HG02588 (cell line): ENCODE measurements around the gene COP1.
"Not testable (repeated sequence)": the region's sequence is repeated elsewhere in the genome, so short reads cannot be mapped to it uniquely, and the experiment has no call there.

Source experiments
- ATAC-seq: cut with Tn5 transposase; IDR thresholded peaks from one replicate; pipeline ENCODE4 v1.9.1; 2021; ENCODE audit warnings: mild to moderate bottlenecking, moderate library complexity; ENCODE audit not compliant: unreplicated experiment

Gene COP1

DNA sequence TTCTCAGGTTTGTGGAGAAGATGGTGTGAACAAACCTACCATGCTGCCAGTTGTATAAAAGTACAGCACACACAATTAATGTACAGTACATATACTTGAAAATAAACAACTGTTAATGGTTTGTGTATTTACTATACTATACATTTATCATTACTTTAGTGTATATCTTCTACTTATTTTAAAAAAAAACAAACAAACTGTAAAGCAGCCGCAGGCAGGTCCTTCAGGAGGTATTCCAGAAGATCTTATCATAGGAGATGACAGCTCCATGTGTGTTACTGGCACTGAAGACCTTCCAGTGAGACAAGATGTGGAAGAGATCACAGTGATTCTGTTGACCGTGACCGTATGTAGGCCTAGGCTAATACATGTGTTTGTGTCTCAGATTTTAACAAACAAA lies 155.7 kb downstream of the COP1 start:
- no peak for ATAC-seq

DNA sequence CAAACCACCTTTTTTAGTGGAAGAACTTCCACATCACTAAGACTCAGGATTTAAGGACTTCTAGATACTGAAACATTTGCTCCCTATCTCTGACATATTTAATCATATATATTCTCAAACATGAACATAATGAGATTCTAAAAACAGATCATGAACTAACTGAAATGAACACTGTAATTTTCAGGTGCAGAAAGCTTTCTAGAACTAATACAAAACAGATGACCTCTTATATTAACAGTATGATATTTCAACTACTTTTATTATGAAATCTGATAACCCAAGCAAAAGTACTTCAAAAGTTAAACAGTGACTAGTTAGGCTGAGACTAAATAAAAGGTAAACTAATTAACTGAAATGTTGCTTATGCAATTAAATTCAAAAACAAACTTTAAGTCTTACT lies 157.5 kb downstream of the COP1 start:
- no peak for ATAC-seq

DNA sequence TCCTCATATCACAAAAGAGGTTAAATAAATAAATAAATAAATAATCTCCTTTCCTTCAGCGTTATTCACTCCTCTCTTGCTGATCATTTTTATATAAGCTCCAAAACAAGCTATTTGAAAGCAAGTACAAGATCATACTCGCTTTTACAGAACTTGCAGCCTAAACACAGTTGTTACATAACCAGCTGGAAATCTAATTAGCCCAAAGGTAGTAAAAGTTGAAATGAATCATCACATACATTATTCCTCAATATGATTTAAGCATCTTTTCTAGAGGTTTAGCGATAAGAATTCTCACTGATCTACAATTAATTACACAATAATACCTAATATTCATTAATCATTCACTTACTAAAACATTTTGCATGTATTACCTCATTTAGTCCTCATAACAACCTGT lies 160.2 kb downstream of the COP1 start:
- ATAC-seq: no peak

DNA sequence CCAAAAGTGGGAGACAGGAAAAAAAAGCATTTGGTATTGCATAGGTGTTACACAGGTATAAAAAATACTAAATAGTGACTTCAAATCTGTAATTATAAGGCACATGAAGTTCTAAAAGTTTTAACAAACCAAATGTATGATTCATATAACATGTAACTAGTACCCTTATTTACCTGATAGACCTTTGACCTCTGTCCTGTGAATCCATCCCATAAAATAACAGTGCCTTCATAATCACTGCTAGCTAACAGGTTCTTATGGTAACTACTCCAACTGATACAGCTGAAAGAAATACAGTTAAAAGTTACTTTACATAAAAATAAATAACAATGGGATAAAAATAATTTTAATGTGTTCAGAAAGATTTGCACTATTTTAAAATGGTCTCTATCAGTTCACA lies 163.5 kb downstream of the COP1 start:
- ATAC-seq: no peak

DNA sequence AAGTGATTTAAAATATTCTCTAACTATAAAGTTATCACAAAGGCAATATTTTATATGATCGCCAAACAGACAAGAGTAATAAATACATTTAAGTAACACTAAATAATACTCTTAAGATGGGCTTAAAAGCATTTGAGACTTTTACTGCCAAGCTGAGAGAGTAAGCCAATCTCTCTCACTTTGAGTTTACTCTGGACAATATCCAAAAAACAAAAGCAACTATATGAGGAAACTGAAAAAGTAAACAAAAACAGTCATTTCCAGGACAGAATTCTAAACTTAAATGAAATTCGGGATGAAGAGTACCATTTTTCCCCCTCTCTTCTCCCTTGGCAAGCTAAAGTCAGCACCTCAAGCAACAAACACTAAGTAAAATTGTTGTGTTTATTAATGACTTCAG lies 173.2 kb downstream of the COP1 start:
- ATAC-seq: no peak

DNA sequence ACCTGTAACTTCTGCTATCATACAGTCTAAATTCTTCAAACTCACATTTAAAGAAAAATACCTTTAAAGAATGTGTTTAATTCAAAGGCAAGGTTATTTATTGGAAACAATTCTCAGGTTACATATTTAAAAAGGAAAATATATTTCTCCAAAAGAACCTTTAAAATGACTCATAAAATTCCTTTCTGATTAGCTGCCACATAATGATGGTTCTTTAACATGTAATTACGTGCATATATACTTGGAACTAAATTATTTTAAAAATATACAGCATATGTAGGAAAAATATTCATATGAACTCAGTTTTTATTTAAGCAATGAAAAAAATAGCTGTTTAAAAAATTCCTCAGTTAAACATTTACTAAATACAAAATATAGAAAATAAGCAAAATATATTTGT lies 173.6 kb downstream of the COP1 start:
- no peak for ATAC-seq

DNA sequence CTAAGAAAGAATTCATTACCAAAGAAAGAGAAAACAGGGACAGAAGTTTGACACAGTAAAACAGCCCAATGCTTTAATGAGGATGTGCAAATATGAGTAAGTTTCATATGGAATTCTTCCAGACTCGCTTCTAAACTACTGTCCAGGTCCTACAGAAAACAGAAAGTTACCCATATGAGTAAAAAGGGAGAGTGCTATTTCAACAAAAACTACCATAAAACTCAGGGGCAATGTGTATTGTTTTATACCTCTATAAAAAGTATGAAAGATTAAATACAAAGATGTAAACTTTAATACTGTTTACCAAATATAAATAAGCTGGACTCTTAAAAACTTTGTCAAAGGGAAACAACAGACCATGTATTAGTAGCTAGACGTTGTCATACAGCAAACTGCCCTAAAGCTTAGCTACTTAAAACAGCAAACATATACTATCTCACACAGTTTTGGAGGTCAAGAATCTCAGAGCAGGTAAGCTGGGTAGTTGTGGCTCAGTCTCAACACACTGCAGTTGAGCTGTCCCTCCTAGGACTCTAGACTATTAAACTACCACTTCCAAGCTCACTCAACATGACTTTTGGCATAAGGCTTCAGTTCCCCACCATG lies 174.9 kb downstream of the COP1 start:
- ATAC-seq: no peak

DNA sequence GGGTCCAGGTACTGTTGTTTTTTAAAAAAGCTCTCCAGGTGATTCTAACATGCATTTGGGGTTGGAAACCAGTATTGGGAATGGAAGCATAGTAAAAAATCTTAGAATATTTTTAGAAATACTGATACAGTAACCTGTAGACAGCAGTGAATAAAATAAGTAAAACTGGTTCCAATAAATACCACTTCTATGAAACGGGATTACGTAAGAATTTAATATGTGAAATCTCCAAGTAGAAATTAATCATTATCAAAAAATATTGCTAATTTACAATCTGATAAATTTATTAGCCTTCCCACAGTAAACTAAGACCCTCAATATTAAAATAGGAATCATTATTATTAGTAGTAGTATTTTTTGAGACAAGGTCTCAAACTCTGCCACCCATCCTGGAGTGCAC lies 177.5 kb downstream of the COP1 start:
- no peak for ATAC-seq

DNA sequence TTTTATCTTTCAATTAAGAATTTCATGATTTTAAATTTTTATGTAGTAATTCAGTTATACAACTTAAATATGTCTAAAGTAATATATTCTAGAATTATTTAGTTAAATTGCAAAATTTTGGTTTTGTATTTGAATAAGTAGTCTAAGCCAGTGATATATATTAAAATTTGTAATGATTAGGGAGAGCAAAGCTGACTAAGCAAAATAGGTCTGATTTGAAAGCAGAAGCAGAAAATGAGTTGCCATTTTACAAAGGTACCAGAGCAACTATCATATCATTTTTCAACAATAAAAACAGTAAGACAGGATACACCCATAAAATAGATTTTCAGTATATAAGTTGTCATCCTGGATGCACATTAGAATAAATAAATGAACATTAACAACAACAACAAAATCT lies 177.9 kb downstream of the COP1 start:
- ATAC-seq: no peak

DNA sequence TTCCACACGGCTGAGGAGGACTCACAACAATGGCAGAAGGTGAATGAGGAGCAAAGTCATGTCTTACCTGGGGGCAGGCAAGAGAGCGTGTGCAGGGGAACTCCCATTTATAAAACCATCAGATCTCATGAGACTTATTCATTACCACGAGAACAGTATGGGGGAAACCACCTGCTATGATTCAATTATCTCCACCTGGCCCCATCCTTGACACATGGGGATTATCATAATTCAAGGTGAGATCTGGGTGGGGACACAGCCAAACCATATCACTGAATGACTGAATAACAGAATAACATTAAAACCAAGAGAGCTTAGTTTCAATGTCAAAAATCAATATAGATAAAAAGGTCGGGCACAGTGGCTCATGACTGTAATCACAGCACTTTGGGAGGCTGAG lies 179.2 kb downstream of the COP1 start:
- not testable (repeated sequence) for ATAC-seq

DNA sequence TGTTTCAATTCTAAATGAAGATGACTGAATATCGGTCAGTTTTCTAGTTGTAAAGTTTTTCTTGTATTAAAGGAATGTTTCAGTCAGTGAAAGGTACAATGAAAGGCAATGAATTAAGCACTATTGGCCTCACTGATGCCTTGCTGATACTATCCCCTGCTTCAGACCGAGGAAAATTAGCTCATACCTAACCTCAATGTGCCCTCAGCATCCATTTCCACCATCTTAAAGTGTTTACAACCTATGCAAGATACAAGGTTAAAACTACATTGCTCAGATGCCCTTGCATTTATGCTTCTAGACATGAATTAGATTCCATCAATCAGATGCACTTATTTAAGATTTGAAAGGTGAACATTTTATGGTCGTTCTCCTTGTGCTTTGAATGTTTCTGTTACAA lies 184.5 kb downstream of the COP1 start:
- ATAC-seq: no peak

DNA sequence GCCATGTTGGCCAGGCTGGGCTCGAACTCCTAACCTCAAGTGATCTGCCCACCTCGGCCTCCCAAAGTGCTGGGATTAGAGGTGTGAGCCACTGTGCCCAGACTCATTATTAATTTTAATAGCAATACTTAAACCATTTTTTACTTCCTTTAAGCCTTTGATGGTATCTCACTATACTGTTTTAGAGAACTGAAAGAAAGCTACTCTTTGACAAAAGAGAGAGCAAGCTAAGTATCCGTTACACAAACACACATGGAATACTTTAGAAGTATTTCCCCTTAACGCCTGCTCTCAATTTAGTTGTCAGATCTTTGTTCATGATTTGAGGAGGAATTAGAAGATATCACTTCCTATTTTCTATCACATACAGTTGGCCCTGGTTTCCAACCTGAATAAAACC lies 189.4 kb downstream of the COP1 start:
- no peak for ATAC-seq

DNA sequence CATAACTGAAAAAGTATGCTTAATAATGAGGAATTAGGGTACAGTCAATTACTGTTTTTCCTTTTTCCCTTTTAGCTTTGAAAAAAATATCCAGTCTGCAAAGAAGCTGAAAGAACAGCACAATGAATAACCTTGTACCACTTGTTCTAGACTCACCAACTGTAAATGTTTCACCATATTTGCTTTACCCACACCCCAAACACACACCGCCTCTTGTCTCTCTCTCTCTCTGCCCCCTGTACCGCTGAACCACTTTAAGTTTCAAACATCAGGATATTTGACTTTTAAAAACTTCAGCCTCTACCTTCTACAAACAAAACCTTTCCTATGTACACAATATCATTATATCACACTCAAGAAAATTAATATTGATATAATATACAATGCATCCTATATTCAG lies 197.1 kb downstream of the COP1 start:
- no peak for ATAC-seq

DNA sequence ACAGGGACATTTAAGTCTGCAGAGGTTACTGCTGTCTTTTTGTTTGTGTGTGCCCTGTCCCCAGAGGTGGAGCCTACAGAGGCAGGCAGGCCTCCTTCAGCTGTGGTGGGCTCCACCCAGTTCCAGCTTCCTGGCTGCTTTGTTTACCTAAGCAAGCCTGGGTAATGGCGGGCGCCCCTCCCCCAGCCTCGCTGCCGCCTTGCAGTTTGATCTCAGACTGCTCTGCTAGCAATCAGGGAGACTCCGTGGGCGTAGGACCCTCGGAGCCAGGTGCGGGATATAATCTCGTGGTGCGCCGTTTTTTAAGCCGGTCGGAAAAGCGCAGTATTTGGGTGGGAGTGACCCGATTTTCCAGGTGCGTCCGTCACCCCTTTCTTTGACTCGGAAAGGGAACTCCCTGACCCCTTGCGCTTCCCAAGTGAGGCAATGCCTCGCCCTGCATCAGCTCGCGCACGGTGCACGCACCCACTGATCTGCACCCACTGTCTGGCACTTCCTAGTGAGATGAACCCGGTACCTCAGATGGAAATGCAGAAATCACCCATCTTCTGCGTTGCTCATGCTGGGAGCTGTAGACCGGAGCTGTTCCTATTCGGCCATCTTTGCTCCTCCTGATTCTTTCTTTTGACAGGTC lies 199.2 kb downstream of the COP1 start:
- not testable (repeated sequence) for ATAC-seq

DNA sequence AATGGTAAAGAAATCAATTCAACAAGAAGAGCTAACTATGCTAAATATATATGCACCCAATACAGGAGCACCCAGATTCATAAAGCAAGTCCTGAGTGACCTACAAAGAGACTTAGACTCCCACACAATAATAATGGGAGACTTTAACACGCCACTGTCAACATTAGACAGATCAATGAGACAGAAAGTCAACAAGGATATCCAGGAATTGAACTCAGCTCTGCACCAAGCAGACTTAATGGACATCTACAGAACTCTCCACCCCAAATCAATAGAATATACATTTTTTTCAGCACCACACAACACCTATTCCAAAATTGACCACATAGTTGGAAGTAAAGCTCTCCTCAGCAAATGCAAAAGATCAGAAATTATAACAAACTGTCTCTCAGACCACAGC lies 212.4 kb downstream of the COP1 start:
- not testable (repeated sequence) for ATAC-seq

DNA sequence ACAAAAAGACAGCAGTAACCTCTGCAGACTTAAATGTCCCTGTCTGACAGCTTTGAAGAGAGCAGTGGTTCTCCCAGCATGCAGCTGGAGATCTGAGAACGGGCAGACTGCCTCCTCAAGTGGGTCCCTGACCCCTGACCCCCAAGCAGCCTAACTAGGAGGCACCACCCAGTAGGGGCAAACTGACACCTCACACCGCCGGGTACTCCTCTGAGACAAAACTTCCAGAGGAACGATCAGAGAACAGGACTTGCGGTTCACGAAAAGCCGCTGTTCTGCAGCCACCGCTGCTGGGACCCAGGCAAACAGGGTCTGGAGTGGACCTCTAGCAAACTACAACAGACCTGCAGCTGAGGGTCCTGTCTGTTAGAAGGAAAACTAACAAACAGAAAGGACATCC lies 214.3 kb downstream of the COP1 start:
- ATAC-seq: not testable (repeated sequence)

DNA sequence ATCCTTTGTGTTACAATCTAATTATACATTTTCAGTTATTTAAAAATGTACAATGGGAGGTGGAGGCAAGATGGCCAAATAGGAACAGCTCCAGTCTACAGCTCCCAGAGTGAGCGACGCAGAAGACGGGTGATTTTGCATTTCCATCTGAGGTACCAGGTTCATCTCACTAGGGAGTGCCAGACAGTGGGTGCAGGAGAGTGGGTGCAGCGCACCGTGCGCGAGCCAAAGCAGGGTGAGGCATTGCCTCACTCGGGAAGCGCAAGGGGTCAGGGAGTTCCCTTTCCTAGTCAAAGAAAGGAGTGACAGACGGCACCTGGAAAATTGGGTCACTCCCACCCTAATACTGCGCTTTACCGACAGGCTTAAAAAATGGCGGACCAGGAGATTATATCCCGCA lies 214.9 kb downstream of the COP1 start:
- not testable (repeated sequence) for ATAC-seq

DNA sequence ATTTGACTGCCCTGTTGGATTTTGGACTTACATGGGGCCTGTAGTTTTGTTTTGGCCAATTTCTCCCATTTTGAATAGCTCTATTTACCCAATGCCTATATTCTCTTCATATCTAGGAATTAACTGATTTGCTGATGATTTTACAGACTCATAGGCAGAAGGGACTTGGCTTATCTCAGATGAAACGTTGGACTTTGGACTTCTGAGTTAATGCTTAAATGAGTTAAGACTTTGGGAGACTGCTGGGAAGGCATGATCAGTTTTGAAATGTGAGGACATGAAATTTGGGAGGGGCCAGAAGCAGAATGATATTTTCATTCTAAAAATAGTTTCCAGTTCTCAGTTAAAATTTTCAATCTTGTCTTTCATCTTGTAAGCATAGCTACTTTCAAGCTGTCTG lies 222.3 kb downstream of the COP1 start:
- ATAC-seq: no peak

DNA sequence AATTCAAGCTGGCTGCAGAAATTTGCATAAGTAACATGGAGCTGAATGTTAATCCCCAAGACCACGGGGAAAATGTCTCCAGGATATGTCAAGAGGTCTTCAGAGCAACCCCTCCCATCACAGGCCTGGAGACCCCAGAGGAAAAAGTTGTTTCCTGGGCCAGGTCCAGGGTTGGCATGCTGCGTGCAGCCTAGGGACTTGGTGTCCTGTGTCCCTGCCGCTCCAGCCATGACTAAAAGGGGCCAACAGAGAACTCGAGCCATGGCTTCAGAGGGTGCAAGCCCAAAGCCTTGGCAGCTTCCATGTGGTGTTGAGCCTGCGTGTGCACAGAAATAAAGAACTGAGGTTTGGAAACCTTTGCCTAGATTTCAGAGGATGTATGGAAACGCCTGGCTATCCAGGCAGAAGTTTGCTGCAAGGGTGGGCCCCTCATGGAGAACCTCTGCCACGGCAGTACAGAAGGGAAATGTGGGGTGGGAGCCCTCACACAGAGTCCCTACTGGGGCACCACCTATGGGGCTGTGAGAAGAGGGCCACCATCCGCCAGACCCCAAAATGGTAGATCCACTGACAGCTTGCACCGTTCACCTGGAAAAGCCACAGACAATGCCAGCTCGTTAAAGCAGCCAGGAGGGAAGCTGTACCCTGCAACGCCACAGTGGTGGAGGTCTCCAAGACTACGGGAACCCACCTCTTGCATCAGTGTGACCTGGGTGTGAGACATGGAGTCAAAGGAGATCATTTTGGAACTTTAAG lies 222.9 kb downstream of the COP1 start:
- no peak for ATAC-seq

DNA sequence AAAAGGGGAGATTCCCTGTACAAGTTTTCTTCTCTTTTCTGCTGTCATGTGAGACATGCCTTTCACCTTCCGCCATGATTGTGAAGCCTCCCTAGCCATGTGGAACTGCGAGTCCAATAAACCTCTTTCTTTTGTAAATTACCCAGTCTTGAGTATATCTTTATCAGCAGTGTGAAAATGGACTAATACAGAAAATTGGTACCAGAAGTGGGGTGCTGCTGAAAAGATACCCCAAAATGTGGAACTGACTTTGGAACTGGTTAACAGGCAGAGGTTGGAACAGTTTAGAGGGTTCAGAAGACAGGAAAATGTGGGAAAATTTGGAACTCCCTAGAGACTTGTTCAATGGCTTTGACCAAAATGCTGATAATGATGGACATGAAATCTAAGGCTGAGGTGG lies 223.7 kb downstream of the COP1 start:
- not testable (repeated sequence) for ATAC-seq

DNA sequence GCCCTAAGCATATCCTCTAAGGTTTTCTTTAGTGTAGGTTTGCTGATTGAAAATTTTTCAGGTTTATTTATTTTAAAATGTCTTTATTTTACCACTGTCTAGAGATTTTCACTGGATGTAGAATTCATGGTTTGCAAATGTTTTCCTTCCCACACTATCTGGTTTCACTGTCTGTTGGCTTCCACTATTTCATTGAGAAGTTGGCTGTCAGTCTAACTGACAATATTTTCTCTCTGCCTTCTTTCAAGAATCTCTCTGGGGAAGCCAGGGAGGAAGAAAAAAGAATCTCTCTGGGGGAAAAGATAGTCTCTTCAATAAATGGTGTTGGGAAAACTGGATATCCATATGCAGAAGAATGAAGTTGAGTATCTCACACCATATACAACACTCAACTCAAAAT lies 226.0 kb downstream of the COP1 start:
- no peak for ATAC-seq

DNA sequence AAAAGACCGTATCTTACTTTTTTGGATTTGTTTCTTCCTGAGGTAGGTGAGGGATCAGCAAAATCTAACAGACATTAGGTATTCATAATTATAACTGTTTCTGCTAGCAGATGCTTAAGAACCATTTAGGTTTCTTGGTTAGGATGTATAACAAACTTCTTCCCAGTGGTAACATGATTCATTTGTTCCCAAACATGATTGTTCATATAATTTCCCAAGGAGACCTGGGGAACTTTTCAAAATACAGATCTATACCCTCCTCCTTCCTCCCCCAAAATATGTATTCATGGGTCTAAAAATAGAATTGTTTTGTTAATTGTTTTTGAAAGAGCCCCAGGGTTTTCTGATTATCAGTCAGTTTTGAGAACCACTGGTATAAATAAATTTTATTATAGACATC lies 228.2 kb downstream of the COP1 start:
- ATAC-seq: no peak
